Measurements from ENCODE around the gene ZNF383. TPM values are rescaled to one million over a fixed set of nuclear protein-coding genes. Genes with fewer than 3 reads are reported as not detected.

ZNF383 gene
- total and polyA plus RNA-seq, 9 of the 15 experiments (the other 6 are each of a cell fraction or from before 2014, with no cell fraction given), result 2.0 to 8.2 (median 5.3) TPM

DNA sequence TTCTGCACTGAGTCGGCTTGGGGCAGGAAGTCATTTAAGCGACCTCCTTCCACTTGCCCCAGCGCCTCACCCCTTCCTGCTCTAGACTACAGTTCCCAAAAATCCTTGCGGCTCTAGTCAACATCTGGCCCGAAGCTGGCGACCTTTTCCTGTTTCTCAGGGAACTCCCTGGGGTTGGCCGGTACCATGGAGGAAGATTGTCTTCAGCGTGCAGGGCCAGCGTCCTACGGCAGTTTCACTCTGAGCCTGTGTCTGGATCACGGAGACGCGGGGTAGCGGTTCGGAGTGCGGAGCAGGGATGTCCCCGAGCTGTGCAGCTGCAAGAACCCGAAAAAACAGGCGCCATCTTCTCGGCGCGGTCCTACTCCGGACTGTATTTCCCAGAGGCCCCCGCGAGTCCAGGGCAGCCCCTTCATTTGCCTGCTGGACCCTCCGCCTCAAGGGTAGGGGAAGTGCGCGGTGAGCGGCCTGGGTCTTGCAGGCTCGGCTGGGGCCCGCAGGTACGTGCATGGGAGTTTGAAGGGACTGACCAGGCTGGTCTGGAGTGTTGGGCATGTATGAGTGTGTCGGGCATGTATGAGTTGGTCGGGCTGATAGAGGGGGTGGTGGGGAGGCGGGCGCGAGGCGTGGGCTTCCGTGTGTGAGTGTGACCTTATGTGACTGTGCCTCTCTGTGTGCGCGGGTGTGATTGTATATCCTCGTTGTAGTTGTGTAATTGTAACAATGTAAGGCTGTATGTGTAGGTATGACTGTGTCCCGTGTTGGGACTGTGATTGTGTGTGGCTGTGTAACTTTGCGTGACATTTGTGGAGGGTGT, at the start of gene ZNF383 (continued):
- TF ChIP-seq CEBPZ (IDR thresholded peaks at IDR 0.05; ENCODE audit: borderline replicate concordance, low read depth, low read length) (no peak), ZNF174 (CRISPR knock-in tag; IDR thresholded peaks at IDR 0.05) (no peak), ZBTB11 (CRISPR knock-in tag; IDR thresholded peaks at IDR 0.05) (peak in 1 of 3 experiments; percentile 76; a peak in 2 of 6 replicates), ZNF3 (CRISPR knock-in tag; IDR thresholded peaks at IDR 0.05) (no peak), ID3 (CRISPR knock-in tag; IDR thresholded peaks at IDR 0.05) (no peak), ID3 (tag; IDR thresholded peaks at IDR 0.05) (no peak), HDAC2 (IDR thresholded peaks at IDR 0.05) (peak; percentile 61), ZNF212 (CRISPR knock-in tag; IDR thresholded peaks at IDR 0.05) (no peak), ZNF444 (CRISPR knock-in tag; IDR thresholded peaks at IDR 0.05) (no peak), NFIC (IDR thresholded peaks at IDR 0.05) (peak; percentile 84), ZBTB49 (CRISPR knock-in tag; IDR thresholded peaks at IDR 0.05; ENCODE audit: borderline replicate concordance) (no peak), AFF4 (CRISPR knock-in tag; IDR thresholded peaks at IDR 0.05) (0 out of 2 replicates have a peak, but pooled peaks have one; percentile 34)
